NCI-H2081 treated with DMSO at 0.1 percent for 48 hours (cell line): ENCODE measurements around the gene C9orf43.
"Not testable (repeated sequence)": the region's sequence is repeated elsewhere in the genome, so short reads cannot be mapped to it uniquely, and the experiment has no call there.

Experiments used
- DNase-seq: peaks from one replicate; lab custom pipeline; 2025; lab: John Stamatoyannopoulos, UW

C9orf43 gene

GRCh38 chr9:113410207-113410864, at the start of gene C9orf43, which contains the start of gene POLE3:
Gene C9orf43 (plus strand): TSS chr9:113410747. CDS start chr9:113413494, 2,747 bp downstream.
Gene POLE3 (minus strand): TSS chr9:113410675. CDS start chr9:113410293, 382 bp downstream.
- DNase-seq, result peak; percentile 63

- no peak for DNase-seq
Measured at GRCh38 chr9:113361304-113362018, 49.1 kb upstream of the C9orf43 start.

- no peak for DNase-seq
Measured at GRCh38 chr9:113363336-113363735, 47.2 kb upstream of the C9orf43 start.

GRCh38 chr9:113364951-113365350, 45.6 kb upstream of the C9orf43 start:
- no peak for DNase-seq

- not testable (repeated sequence) for DNase-seq
Measured at GRCh38 chr9:113365652-113366051, 44.9 kb upstream of the C9orf43 start.

- no peak for DNase-seq
Measured at GRCh38 chr9:113368348-113368981, 42.1 kb upstream of the C9orf43 start.

GRCh38 chr9:113368982-113369854, 41.3 kb upstream of the C9orf43 start:
- DNase-seq, result no peak

- DNase-seq, result no peak
Measured at GRCh38 chr9:113369855-113370140, 40.7 kb upstream of the C9orf43 start.

GRCh38 chr9:113370806-113371325, 39.7 kb upstream of the C9orf43 start:
- DNase-seq, result no peak

- DNase-seq, result no peak
Measured at GRCh38 chr9:113372059-113372458, 38.5 kb upstream of the C9orf43 start.

GRCh38 chr9:113373256-113373655, 37.3 kb upstream of the C9orf43 start:
- no peak for DNase-seq

GRCh38 chr9:113373676-113374392, 36.7 kb upstream of the C9orf43 start:
- no peak for DNase-seq

GRCh38 chr9:113375057-113376023, 35.2 kb upstream of the C9orf43 start:
- no peak for DNase-seq

- DNase-seq, result no peak
Measured at GRCh38 chr9:113376634-113377567, 33.6 kb upstream of the C9orf43 start, which contains the start of gene HDHD3. Gene HDHD3 (minus strand): TSS chr9:113376986. CDS start chr9:113374354, 2,632 bp downstream.

GRCh38 chr9:113379094-113379828, 31.3 kb upstream of the C9orf43 start:
- not testable (repeated sequence) for DNase-seq

GRCh38 chr9:113379829-113380210, 30.7 kb upstream of the C9orf43 start:
- not testable (repeated sequence) for DNase-seq

- no peak for DNase-seq
Measured at GRCh38 chr9:113380869-113381378, 29.6 kb upstream of the C9orf43 start.

GRCh38 chr9:113381441-113381840, 29.1 kb upstream of the C9orf43 start:
- not testable (repeated sequence) for DNase-seq
